Panc1 (cell line): Measurements from ENCODE around the gene ACD. TPM values are rescaled to one million over a fixed set of nuclear protein-coding genes. Genes with fewer than 3 reads are reported as not detected.

ENCODE experiments used
- ATAC-seq: fragments of 200-7000 bp; cut with Tn5 transposase; 2 replicates; pipeline ENCODE4 v1.9.1; 2020; ENCODE audit warnings: mild to moderate bottlenecking, moderate library complexity
- BruUV-seq: library from RNA; stranded (reverse); fragments of 400-500 nt; replicated peaks from 2 replicates; lab custom pipeline; 2021; lab: Mats Ljungman, UMichigan
- CTCF ChIA-PET: fragments of 300-600 bp; sonication (Branson Sonifier 250); formaldehyde crosslinking; loops from one replicate; lab custom pipeline; 2022; ENCODE audit warnings: antibody characterized with exemption; lab: Charles Lee
- POLR2A ChIA-PET: fragments of 300-600 bp; sonication (Branson Sonifier 250); formaldehyde crosslinking; loops from one replicate; lab custom pipeline; 2022; ENCODE audit warnings: antibody characterized with exemption; lab: Charles Lee
- DNase-seq: peaks from one replicate; pipeline ENCODE4 v3.0.0-alpha.2; 2010; ENCODE audit warnings: low read depth, low spot score
- H3K27ac ChIP-seq: 2 replicates; pipeline ENCODE4 v1.5.1; 2011; ENCODE audit warnings: mild to moderate bottlenecking, low read length, inconsistent platforms
- H3K27me3 ChIP-seq: fragments of 200-500 bp; sonication (Bioruptor generic); 2 replicates; pipeline ENCODE4 v1.6.0; 2014; ENCODE audit warnings: low read length, inconsistent platforms; ENCODE audit not compliant: control insufficient read depth, insufficient read depth
- H3K36me3 ChIP-seq: fragments of 200-500 bp; sonication (Bioruptor generic); 2 replicates; pipeline ENCODE4 v1.5.1; 2014; ENCODE audit warnings: inconsistent platforms, mild to moderate bottlenecking, low read length, moderate library complexity; ENCODE audit not compliant: control insufficient read depth, insufficient read depth
- H3K4me1 ChIP-seq: 2 replicates; pipeline ENCODE4 v1.5.1; 2011; ENCODE audit warnings: inconsistent platforms, mild to moderate bottlenecking, low read length, moderate library complexity; ENCODE audit not compliant: control insufficient read depth, insufficient read depth
- H3K4me3 ChIP-seq, 2 experiments: 2 replicates each; pipeline ENCODE4 v1.5.1; 2011 to 2012; ENCODE audit warnings: low read depth in 2 of 2, low read length in 2 of 2, mild to moderate bottlenecking in 2 of 2, inconsistent platforms in 1 of 2, moderate library complexity in 1 of 2
- H3K9me3 ChIP-seq: fragments of 200-500 bp; sonication (Bioruptor generic); 2 replicates; pipeline ENCODE4 v1.5.1; 2014; ENCODE audit warnings: low read depth, mild to moderate bottlenecking, inconsistent platforms, low read length, moderate library complexity; ENCODE audit not compliant: control insufficient read depth, insufficient read depth
- POLR2AphosphoS5 ChIP-seq: IDR thresholded peaks from 2 replicates; pipeline ENCODE4 v1.6.1; 2012; ENCODE audit warnings: mild to moderate bottlenecking, low read depth, low read length, moderate library complexity
- SIN3A ChIP-seq: IDR thresholded peaks from 2 replicates; pipeline ENCODE4 v1.6.1; 2012; ENCODE audit warnings: low read depth, mild to moderate bottlenecking, low read length, moderate library complexity, borderline replicate concordance; ENCODE audit not compliant: insufficient read depth
- TCF7L2 ChIP-seq: IDR thresholded peaks from 2 replicates; pipeline ENCODE4 v1.6.1; 2011; ENCODE audit warnings: mild to moderate bottlenecking, low read depth, low read length, inconsistent platforms
- in situ Hi-C: cut with HindIII; loops from 2 replicates; pipeline ENCODE4 v1.10.0; 2016; ENCODE audit warnings: low sequenced_read_pairs, low pct_unique_long_range_greater_than_20kb
- intact Hi-C: fragments of 100-400 bp; cut with micrococcal nuclease; formaldehyde crosslinking; loops from one replicate; pipeline ENCODE4 v1.10.0; 2022; ENCODE audit not compliant: unreplicated experiment
- total RNA-seq: library from RNA; stranded (reverse); gene quantifications from one replicate; pipeline ENCODE4 v1.2.1, GENCODE V29; 2021; ENCODE audit not compliant: unreplicated experiment
- TF ChIP-seq, protein P1 (sequence below): fragments of 450-650 bp; IDR thresholded peaks from 2 replicates; pipeline ENCODE4 v1.5.1; 2017; ENCODE audit warnings: mild to moderate bottlenecking
- TF ChIP-seq, protein P2 (sequence below), 2 experiments: IDR thresholded peaks; 2 replicates each; pipeline ENCODE4 v1.6.1; 2011 to 2012; ENCODE audit warnings: low read depth in 2 of 2, control low read depth in 1 of 2, low read length in 1 of 2, mild to moderate bottlenecking in 1 of 2, moderate library complexity in 1 of 2; ENCODE audit not compliant: insufficient read depth in 1 of 2

Gene ACD
- total RNA-seq, 1 experiment from 2014 or later, result 34.9 TPM

DNA sequence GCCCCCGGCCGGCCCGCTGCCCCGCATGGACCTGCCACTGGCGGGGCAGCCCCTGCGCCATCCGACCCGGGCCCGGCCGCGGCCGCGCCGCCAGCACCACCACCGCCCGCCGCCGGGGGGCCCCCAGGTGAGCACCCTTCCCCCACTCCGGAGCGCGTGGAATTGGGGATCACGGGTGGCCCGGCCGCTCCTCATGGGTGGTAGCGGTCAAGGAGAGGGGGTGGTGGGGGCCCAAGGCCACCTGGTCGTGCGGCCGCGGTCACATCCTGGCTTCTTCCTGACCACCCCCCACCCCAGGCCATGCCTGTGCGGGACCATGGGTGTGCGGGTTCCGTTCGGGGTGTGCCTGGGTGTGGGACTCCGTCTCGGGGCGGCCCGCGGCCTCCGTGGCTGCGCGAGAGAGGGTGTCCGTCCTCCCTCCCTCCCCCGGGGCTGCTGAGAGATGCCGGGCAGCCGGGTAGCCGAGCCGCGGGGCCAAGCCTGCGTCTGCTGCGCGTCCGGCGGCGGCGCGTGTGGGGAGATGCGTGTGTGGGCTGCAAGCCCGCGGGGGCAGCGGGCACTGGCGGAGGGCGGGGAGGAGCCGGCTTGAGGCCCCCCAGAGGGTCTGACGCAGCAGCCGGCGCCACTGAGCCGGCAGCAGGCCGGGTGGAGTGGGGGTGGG is 6.8 kb downstream of the ACD start:
- intact Hi-C loops (no loop called here), in situ Hi-C loops (no loop called here)
- no peak overlapping the region for H3K27ac ChIP-seq
- CTCF ChIA-PET, result no interaction called here
- peak overlapping the region; percentile 40 to 41 for H3K4me3 ChIP-seq
- H3K36me3 ChIP-seq, result no peaks in the 10 kb centered on the region
- no peaks in the 10 kb centered on the region for H3K4me1 ChIP-seq
- POLR2A ChIA-PET, result no interaction called here
- ATAC-seq, result peak; percentile 52
- H3K27me3 ChIP-seq, result no peaks in the 10 kb centered on the region
- no TSS peak for BruUV-seq
- no peak for DNase-seq
- no peak for TF ChIP-seq POLR2AphosphoS5
- TF ChIP-seq, protein P1, sequence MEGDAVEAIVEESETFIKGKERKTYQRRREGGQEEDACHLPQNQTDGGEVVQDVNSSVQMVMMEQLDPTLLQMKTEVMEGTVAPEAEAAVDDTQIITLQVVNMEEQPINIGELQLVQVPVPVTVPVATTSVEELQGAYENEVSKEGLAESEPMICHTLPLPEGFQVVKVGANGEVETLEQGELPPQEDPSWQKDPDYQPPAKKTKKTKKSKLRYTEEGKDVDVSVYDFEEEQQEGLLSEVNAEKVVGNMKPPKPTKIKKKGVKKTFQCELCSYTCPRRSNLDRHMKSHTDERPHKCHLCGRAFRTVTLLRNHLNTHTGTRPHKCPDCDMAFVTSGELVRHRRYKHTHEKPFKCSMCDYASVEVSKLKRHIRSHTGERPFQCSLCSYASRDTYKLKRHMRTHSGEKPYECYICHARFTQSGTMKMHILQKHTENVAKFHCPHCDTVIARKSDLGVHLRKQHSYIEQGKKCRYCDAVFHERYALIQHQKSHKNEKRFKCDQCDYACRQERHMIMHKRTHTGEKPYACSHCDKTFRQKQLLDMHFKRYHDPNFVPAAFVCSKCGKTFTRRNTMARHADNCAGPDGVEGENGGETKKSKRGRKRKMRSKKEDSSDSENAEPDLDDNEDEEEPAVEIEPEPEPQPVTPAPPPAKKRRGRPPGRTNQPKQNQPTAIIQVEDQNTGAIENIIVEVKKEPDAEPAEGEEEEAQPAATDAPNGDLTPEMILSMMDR, result peak; percentile 60; the same call in 1 of the 2 replicates
- no peaks in the 10 kb centered on the region for H3K9me3 ChIP-seq

DNA sequence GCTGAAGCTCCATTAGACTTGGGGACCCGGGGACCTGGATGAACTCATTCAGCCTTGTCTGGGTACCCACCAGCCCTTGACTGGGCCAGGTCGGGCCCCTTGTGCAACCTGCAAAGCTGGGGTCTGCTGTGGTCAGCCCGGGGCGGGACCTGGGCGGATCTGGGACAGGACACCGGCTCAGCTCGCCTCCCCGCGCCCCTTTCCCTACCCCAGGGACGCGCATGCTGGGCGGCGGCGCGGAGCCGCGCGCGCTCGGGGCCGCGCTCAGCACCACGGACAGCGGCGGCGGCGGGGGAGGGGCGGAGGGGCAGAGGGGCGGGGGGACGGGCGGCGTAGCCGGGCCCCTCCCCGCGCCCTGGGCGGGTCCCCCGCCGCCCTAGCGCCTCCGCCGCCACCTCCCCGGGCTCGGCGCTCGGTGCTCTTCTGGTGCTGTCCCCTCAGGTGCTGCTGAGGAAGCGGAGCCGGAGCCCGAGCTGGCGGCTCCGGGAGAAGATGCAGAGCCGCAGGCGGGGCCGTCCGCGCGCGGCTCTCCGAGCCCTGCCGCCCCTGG is 7.4 kb downstream of the ACD start:
- ChIA-PET POLR2A (no interaction called here), CTCF (no interaction called here)
- H3K4me1 ChIP-seq, result no peaks in the 10 kb centered on the region
- H3K27me3 ChIP-seq, result no peaks in the 10 kb centered on the region
- TF ChIP-seq, protein P2, sequence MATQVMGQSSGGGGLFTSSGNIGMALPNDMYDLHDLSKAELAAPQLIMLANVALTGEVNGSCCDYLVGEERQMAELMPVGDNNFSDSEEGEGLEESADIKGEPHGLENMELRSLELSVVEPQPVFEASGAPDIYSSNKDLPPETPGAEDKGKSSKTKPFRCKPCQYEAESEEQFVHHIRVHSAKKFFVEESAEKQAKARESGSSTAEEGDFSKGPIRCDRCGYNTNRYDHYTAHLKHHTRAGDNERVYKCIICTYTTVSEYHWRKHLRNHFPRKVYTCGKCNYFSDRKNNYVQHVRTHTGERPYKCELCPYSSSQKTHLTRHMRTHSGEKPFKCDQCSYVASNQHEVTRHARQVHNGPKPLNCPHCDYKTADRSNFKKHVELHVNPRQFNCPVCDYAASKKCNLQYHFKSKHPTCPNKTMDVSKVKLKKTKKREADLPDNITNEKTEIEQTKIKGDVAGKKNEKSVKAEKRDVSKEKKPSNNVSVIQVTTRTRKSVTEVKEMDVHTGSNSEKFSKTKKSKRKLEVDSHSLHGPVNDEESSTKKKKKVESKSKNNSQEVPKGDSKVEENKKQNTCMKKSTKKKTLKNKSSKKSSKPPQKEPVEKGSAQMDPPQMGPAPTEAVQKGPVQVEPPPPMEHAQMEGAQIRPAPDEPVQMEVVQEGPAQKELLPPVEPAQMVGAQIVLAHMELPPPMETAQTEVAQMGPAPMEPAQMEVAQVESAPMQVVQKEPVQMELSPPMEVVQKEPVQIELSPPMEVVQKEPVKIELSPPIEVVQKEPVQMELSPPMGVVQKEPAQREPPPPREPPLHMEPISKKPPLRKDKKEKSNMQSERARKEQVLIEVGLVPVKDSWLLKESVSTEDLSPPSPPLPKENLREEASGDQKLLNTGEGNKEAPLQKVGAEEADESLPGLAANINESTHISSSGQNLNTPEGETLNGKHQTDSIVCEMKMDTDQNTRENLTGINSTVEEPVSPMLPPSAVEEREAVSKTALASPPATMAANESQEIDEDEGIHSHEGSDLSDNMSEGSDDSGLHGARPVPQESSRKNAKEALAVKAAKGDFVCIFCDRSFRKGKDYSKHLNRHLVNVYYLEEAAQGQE (IDR thresholded peaks at IDR 0.05; ENCODE audit: insufficient read depth in 1 of 2, low read depth in 2 of 2, low read length in 1 of 2), result peak; percentile 79 to 90
- TF ChIP-seq SIN3A, result no peak
- no peaks in the 10 kb centered on the region for H3K36me3 ChIP-seq
- peak; percentile 65 for ATAC-seq
- no peak for DNase-seq
- H3K4me3 ChIP-seq, result peak overlapping the region in 1 of 2 experiments; percentile 40; a peak in 2 of 4 replicates
- in situ Hi-C loops, result no loop called here
- no peaks in the 10 kb centered on the region for H3K9me3 ChIP-seq
- no TSS peak for BruUV-seq
- no peak overlapping the region for H3K27ac ChIP-seq
- intact Hi-C loops, result no loop called here

DNA sequence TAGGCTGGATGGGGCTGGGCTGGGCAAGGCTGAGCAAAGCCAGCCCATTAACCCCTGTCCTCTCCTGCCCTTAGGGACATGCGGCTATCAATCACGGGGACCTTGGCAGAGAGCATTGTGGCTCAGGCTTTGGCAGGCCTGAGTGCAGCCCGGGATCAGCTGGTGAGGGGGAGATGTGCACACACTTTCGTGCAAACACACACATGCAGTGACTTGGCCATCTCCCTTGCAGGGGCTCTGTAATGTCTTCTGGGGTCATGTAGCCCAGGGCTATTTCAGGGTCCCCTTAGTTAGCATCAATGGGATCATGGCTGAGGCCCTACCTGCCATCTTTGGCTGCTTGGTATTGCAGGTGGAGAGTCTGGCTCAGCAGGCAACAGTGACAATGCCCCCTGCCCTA is 8.2 kb downstream of the ACD start:
- TF ChIP-seq, protein P2 (IDR thresholded peaks at IDR 0.05; ENCODE audit: insufficient read depth in 1 of 2, low read depth in 2 of 2, low read length in 1 of 2), result no peak
- TF ChIP-seq, protein P1, result no peak
- no peak for TF ChIP-seq SIN3A
- TF ChIP-seq TCF7L2, result no peak
- TF ChIP-seq POLR2AphosphoS5, result no peak
- BruUV-seq, result no TSS peak
- DNase-seq (no peak), ATAC-seq (no peak)
- Histone ChIP-seq H3K4me3 (no peak overlapping the region), H3K4me1 (no peaks in the 10 kb centered on the region), H3K9me3 (no peaks in the 10 kb centered on the region), H3K36me3 (no peaks in the 10 kb centered on the region), H3K27me3 (no peaks in the 10 kb centered on the region), H3K27ac (no peak overlapping the region)
- POLR2A ChIA-PET, result no interaction called here
- CTCF ChIA-PET, result no interaction called here
- intact Hi-C loops, result no loop called here
- in situ Hi-C loops, result no loop called here
